Measurements from ENCODE around the gene ESYT2.
A peak's percentile ranks its signal among the peaks of the same experiment; 100 is the strongest.

The ESYT2 gene

GRCh38 chr7:158828133-158829020 is 932 bp downstream of the ESYT2 start:
- DNase-seq (ENCODE audit: low spot score) = peak; percentile 47

- DNase-seq (ENCODE audit: low spot score) = no peak
Measured at GRCh38 chr7:158827411-158828132, 1.7 kb downstream of the ESYT2 start.

GRCh38 chr7:158825628-158826289 is 3.5 kb downstream of the ESYT2 start:
- no peak for DNase-seq (ENCODE audit: low spot score)

GRCh38 chr7:158824028-158824427 is 5.3 kb downstream of the ESYT2 start:
- DNase-seq (ENCODE audit: low spot score) = no peak

- DNase-seq (ENCODE audit: low spot score) = peak; percentile 53
Measured at GRCh38 chr7:158821171-158822031, 7.9 kb downstream of the ESYT2 start.

- no peak for DNase-seq (ENCODE audit: low spot score)
Measured at GRCh38 chr7:158820656-158821055, 8.7 kb downstream of the ESYT2 start.

- DNase-seq (ENCODE audit: low spot score) = no peak
Measured at GRCh38 chr7:158819571-158820203, 9.6 kb downstream of the ESYT2 start.

- DNase-seq (ENCODE audit: low spot score) = peak; percentile 93
Measured at GRCh38 chr7:158818325-158819213, 10.7 kb downstream of the ESYT2 start.

- DNase-seq (ENCODE audit: low spot score) = no peak
Measured at GRCh38 chr7:158816995-158817394, 12.3 kb downstream of the ESYT2 start.

- DNase-seq (ENCODE audit: low spot score) = no peak
Measured at GRCh38 chr7:158816271-158816670, 13.0 kb downstream of the ESYT2 start.

GRCh38 chr7:158815800-158816128 is 13.5 kb downstream of the ESYT2 start:
- no peak for DNase-seq (ENCODE audit: low spot score)

- no peak for DNase-seq (ENCODE audit: low spot score)
Measured at GRCh38 chr7:158815083-158815799, 14.1 kb downstream of the ESYT2 start.

- DNase-seq (ENCODE audit: low spot score) = no peak
Measured at GRCh38 chr7:158814637-158815036, 14.7 kb downstream of the ESYT2 start.

- DNase-seq (ENCODE audit: low spot score) = no peak
Measured at GRCh38 chr7:158812684-158813083, 16.6 kb downstream of the ESYT2 start.

GRCh38 chr7:158811894-158812293 is 17.4 kb downstream of the ESYT2 start:
- DNase-seq (ENCODE audit: low spot score) = no peak

- DNase-seq (ENCODE audit: low spot score) = peak; percentile 43
Measured at GRCh38 chr7:158811461-158811860, 17.8 kb downstream of the ESYT2 start.

- no peak for DNase-seq (ENCODE audit: low spot score)
Measured at GRCh38 chr7:158810846-158811245, 18.5 kb downstream of the ESYT2 start.

- no peak for DNase-seq (ENCODE audit: low spot score)
Measured at GRCh38 chr7:158809596-158809995, 19.7 kb downstream of the ESYT2 start.

GRCh38 chr7:158808126-158808525 is 21.2 kb downstream of the ESYT2 start:
- DNase-seq (ENCODE audit: low spot score) = no peak

- DNase-seq (ENCODE audit: low spot score) = no peak
Measured at GRCh38 chr7:158805937-158806336, 23.4 kb downstream of the ESYT2 start.

Data from AG08396 (cell line).